Measurements from ENCODE around the gene KRT1.

- TF ChIP-seq, protein P1, sequence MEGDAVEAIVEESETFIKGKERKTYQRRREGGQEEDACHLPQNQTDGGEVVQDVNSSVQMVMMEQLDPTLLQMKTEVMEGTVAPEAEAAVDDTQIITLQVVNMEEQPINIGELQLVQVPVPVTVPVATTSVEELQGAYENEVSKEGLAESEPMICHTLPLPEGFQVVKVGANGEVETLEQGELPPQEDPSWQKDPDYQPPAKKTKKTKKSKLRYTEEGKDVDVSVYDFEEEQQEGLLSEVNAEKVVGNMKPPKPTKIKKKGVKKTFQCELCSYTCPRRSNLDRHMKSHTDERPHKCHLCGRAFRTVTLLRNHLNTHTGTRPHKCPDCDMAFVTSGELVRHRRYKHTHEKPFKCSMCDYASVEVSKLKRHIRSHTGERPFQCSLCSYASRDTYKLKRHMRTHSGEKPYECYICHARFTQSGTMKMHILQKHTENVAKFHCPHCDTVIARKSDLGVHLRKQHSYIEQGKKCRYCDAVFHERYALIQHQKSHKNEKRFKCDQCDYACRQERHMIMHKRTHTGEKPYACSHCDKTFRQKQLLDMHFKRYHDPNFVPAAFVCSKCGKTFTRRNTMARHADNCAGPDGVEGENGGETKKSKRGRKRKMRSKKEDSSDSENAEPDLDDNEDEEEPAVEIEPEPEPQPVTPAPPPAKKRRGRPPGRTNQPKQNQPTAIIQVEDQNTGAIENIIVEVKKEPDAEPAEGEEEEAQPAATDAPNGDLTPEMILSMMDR (IDR thresholded peaks at IDR 0.05; ENCODE audit: poor library complexity, severe bottlenecking) = no peak
- TF ChIP-seq MXI1 (conservative IDR thresholded peaks at IDR 0.05; ENCODE audit: poor library complexity, severe bottlenecking) (no peak), POLR2AphosphoS5 (IDR thresholded peaks at IDR 0.05) (no peak), EZH2 (IDR thresholded peaks at IDR 0.05; ENCODE audit: borderline replicate concordance, insufficient read depth, low read length, poor library complexity, severe bottlenecking) (no peak), EP300 (conservative IDR thresholded peaks at IDR 0.05; ENCODE audit: poor library complexity, severe bottlenecking) (no peak), REST (IDR thresholded peaks at IDR 0.05; ENCODE audit: borderline replicate concordance) (no peak)
These were observed 44.2 kb upstream of the KRT1 start for GRCh38 chr12:52724384-52724783.

Data from neural cell (in vitro differentiated cells).